Bronchus fibroblast of lung (primary cell): ENCODE data around the gene CD33. TPM values are rescaled to one million over a fixed set of nuclear protein-coding genes. Genes with fewer than 3 reads are reported as not detected.

Source experiments
- total RNA-seq: library from RNA; depleted of rRNA; stranded (reverse); fragments of >200 nt; gene quantifications from 2 replicates; pipeline ENCODE4 v1.2.3, GENCODE V29; 2015

The CD33 gene
- total RNA-seq = not detected in 2 replicates

DNA sequence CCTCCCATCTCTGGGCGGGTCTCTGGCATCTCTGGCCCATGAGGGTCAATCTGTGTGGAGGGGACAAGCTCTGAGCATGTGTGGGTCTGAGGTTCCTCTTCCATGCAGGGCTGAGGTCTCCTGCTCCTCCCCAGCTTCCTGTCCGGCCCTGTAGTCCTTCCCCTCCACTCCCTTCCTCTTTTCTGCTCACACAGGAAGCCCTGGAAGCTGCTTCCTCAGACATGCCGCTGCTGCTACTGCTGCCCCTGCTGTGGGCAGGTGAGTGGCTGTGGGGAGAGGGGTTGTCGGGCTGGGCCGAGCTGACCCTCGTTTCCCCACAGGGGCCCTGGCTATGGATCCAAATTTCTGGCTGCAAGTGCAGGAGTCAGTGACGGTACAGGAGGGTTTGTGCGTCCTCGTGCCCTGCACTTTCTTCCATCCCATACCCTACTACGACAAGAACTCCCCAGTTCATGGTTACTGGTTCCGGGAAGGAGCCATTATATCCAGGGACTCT is at the start of gene CD33:
Gene CD33, plus strand, starts transcription at position 183 of the 496 bp plus-strand sequence. Its CDS starts 39 bp downstream, at position 222.

DNA sequence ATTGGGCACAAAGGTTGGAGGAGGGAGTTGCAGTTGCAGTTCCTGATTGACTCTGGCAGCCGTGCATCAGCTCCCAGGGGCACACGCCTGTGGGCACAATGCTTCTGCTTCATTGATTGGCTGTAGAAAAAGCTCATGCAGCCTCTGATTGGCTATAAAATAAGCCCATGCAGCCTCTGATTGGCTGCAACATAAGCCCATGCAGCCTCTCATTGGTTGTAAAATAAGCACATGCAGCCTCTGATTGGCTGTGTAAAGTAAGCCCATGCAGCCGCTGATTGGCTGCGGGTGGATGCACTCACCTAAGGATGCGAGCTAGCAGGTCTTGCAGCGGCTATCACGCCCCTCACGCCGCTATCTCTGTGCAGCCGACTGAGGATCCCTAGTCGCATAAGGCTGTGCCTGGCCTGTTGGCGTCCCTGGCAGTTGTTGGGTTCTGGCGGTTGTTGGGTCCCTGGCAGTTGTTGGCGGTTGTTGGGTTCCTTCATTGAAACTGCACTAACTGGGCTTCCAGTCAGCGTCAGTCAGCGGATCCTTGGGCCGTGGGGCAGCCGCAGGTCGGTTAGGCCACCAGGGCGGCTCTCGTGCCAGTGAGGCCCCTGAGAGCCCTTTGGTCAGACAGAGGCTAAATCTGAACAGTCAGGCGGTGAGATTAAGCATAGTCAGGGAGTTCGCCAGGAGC is 26.0 kb downstream of the CD33 start, which contains the start of gene SIGLECL1:
Gene SIGLECL1, plus strand, starts transcription at position 295 of the 682 bp plus-strand sequence. CDS start 12,993 bp downstream, outside the sequence.

Other genes with a start within 250 kb of the CD33 start
- gene KLK7, start 241.2 kb upstream of the CD33 start, total RNA-seq = not detected in 2 replicates
- gene KLK8, start 223.5 kb upstream of the CD33 start, total RNA-seq = not detected in 2 replicates
- gene KLK10, start 205.4 kb upstream of the CD33 start, total RNA-seq = not detected in 2 replicates
- gene KLK11, start 198.5 kb upstream of the CD33 start, total RNA-seq = not detected in 2 replicates
- gene KLK12, start 190.1 kb upstream of the CD33 start, total RNA-seq = not detected in 2 replicates
- gene KLK13, start 160.0 kb upstream of the CD33 start, total RNA-seq = not detected in 2 replicates
- not detected in 2 replicates for gene KLK14, start 142.2 kb upstream of the CD33 start, total RNA-seq
- gene CTU1, start 116.7 kb upstream of the CD33 start, total RNA-seq = 8.6 and 8.7 TPM in 2 replicates
- under 0.01 TPM in 1 of 2 replicates, not detected in the other for gene SIGLEC9, start 100.2 kb upstream of the CD33 start, total RNA-seq
- gene SIGLEC7, start 82.8 kb upstream of the CD33 start, total RNA-seq = not detected in 2 replicates
- not detected in 2 replicates for gene SIGLECL1, start 26.0 kb downstream of the CD33 start, total RNA-seq
- not detected in 2 replicates for gene IGLON5, start 86.6 kb downstream of the CD33 start, total RNA-seq
- gene VSIG10L, start 117.1 kb downstream of the CD33 start, total RNA-seq = 0.17 and 0.89 TPM in 2 replicates
- 77.2 and 84.4 TPM in 2 replicates for gene ETFB, start 141.3 kb downstream of the CD33 start, total RNA-seq
- 0.89 TPM in 1 of 2 replicates, not detected in the other for gene CLDND2, start 143.9 kb downstream of the CD33 start, total RNA-seq
- not detected in 2 replicates for gene NKG7, start 147.6 kb downstream of the CD33 start, total RNA-seq
- gene LIM2, start 162.9 kb downstream of the CD33 start, total RNA-seq = not detected in 2 replicates
- not detected in 2 replicates for gene C19orf84, start 165.5 kb downstream of the CD33 start, total RNA-seq
- not detected in 2 replicates for gene SIGLEC10, start 192.6 kb downstream of the CD33 start, total RNA-seq
- gene SIGLEC8, start 233.4 kb downstream of the CD33 start, total RNA-seq = not detected in 2 replicates